Neural progenitor cell (in vitro differentiated cells): Measurements from ENCODE around the gene MYO1B. TPM values are rescaled to one million over a fixed set of nuclear protein-coding genes. Genes with fewer than 3 reads are reported as not detected.

Experiments
- DNase-seq: peaks from one replicate; pipeline ENCODE4 v3.0.0-alpha.2; 2016; ENCODE audit warnings: low spot score
- H2AFZ ChIP-seq: fragments of 200-600 bp; sonication (generic); replicated peaks from 2 replicates; pipeline ENCODE4 v1.6.1; 2016; ENCODE audit warnings: antibody characterized with exemption
- H3F3A ChIP-seq: fragments of 200-600 bp; sonication (generic); 2 replicates; pipeline ENCODE4 v1.6.1; 2016; ENCODE audit warnings: antibody characterized with exemption, low read depth
- H3K27ac ChIP-seq: fragments of 200-600 bp; sonication (generic); 2 replicates; pipeline ENCODE4 v1.5.1; 2016; ENCODE audit warnings: mild to moderate bottlenecking
- H3K27me3 ChIP-seq: fragments of 200-600 bp; sonication (generic); 2 replicates; pipeline ENCODE4 v1.6.1; 2016; ENCODE audit warnings: mild to moderate bottlenecking, moderate library complexity
- H3K36me3 ChIP-seq: fragments of 200-600 bp; sonication (generic); 2 replicates; pipeline ENCODE4 v1.5.1; 2016
- H3K4me1 ChIP-seq: fragments of 200-600 bp; sonication (generic); 2 replicates; pipeline ENCODE4 v1.6.1; 2016; ENCODE audit warnings: mixed run types
- H3K4me2 ChIP-seq: fragments of 200-600 bp; sonication (generic); 2 replicates; pipeline ENCODE4 v1.6.1; 2016
- H3K4me3 ChIP-seq: fragments of 200-600 bp; sonication (generic); 2 replicates; pipeline ENCODE4 v1.5.1; 2016
- H3K79me2 ChIP-seq: fragments of 200-600 bp; sonication (generic); 2 replicates; pipeline ENCODE4 v1.6.1; 2016; ENCODE audit warnings: low read depth
- H3K9ac ChIP-seq: fragments of 200-600 bp; sonication (generic); 2 replicates; pipeline ENCODE4 v1.6.1; 2016
- H3K9me3 ChIP-seq: fragments of 200-600 bp; sonication (generic); 2 replicates; pipeline ENCODE4 v1.5.1; 2016; ENCODE audit warnings: low read depth
- H4K20me1 ChIP-seq: fragments of 200-600 bp; sonication (generic); 2 replicates; pipeline ENCODE4 v1.6.1; 2016; ENCODE audit warnings: low read depth
- H3K27ac Mint-ChIP-seq: 3 replicates; pipeline ENCODE4 v1.8.0; 2021; ENCODE audit warnings: mixed read lengths
- H3K27me3 Mint-ChIP-seq: 2 replicates; pipeline ENCODE4 v1.8.0; 2022; ENCODE audit warnings: low read depth, mild to moderate bottlenecking, inconsistent platforms, moderate library complexity, mixed read lengths; ENCODE audit not compliant: insufficient read depth
- H3K36me3 Mint-ChIP-seq: 3 replicates; pipeline ENCODE4 v1.8.0; 2021; ENCODE audit warnings: mixed read lengths
- H3K4me1 Mint-ChIP-seq: 3 replicates; pipeline ENCODE4 v1.8.0; 2021; ENCODE audit warnings: mixed read lengths
- H3K4me3 Mint-ChIP-seq: 3 replicates; pipeline ENCODE4 v1.8.0; 2021; ENCODE audit warnings: mild to moderate bottlenecking, moderate library complexity, mixed read lengths
- H3K9me3 Mint-ChIP-seq: 3 replicates; pipeline ENCODE4 v1.8.0; 2020; ENCODE audit warnings: mixed read lengths
- CTCF ChIP-seq: fragments of 200-600 bp; sonication (generic); IDR thresholded peaks from 2 replicates; pipeline ENCODE4 v1.5.1; 2017; ENCODE audit warnings: antibody characterized with exemption, mild to moderate bottlenecking
- EZH2 ChIP-seq: fragments of 200-600 bp; sonication (generic); IDR thresholded peaks from 2 replicates; pipeline ENCODE4 v1.6.1; 2017; ENCODE audit warnings: antibody characterized with exemption, mild to moderate bottlenecking, moderate library complexity
- EZH2phosphoT487 ChIP-seq: fragments of 200-600 bp; sonication (generic); IDR thresholded peaks from 2 replicates; pipeline ENCODE4 v1.6.1; 2017; ENCODE audit warnings: antibody characterized with exemption
- total RNA-seq: library from RNA; depleted of rRNA; stranded (reverse); fragments of >200 nt; gene quantifications from 2 replicates; pipeline ENCODE4 v1.2.3, GENCODE V29; 2015; ENCODE audit warnings: low replicate concordance

MYO1B gene
- total RNA-seq, 1 donor from 2014 or later: 88.0 TPM

DNA sequence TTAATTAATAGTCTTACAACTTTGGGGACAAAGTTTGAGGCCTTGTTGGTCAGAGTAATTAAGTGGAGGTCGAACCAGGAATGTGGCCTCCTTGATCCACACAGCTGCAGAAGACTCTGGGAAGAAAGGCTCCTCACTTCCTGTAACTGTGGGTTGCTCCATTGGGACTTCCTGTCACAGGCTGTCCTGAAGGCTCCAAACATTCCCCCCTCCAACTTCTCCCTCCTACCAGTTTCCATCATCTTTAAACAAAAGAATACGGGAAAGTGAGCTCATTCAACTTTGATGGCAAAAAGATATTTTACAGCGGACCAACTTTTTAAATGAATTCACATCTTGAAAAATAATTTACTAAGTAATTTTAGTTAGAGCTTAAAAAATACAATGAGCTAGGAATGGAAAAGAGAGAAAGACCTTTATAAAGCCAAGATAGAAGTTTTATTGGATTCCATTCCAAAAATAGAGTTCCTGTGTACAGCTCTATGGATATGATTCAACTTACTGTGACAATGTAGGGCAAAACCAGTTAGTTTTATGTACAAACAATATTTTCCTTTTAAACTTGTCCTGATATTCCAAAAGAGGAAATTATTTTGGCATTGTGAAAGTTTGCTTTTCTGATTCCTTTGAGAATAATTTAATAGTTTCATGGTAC is 220.7 kb downstream of the MYO1B start:
- H3K79me2 ChIP-seq: no peaks in the 10 kb centered on the region
- no peaks in the 10 kb centered on the region for H3F3A ChIP-seq
- Mint-ChIP-seq H3K4me3 (no peak overlapping the region), H3K27me3 (peaks cover 2% of the 10 kb centered on the region), H3K4me1 (peaks cover 10% of the 10 kb centered on the region), H3K27ac (no peak overlapping the region), H3K9me3 (no peaks in the 10 kb centered on the region), H3K36me3 (peaks cover 2% of the 10 kb centered on the region)
- no peak overlapping the region for H3K27ac ChIP-seq
- H2AFZ ChIP-seq: no peak overlapping the region
- TF ChIP-seq EZH2 (no peak), EZH2phosphoT487 (no peak), CTCF (no peak)
- no peak overlapping the region for H3K9ac ChIP-seq
- H3K4me3 ChIP-seq: no peak overlapping the region
- no peaks in the 10 kb centered on the region for H3K4me1 ChIP-seq
- no peaks in the 10 kb centered on the region for H3K9me3 ChIP-seq
- no peak for DNase-seq
- H3K27me3 ChIP-seq: no peaks in the 10 kb centered on the region
- H4K20me1 ChIP-seq: no peaks in the 10 kb centered on the region
- no peaks in the 10 kb centered on the region for H3K36me3 ChIP-seq
- no peak overlapping the region for H3K4me2 ChIP-seq

DNA sequence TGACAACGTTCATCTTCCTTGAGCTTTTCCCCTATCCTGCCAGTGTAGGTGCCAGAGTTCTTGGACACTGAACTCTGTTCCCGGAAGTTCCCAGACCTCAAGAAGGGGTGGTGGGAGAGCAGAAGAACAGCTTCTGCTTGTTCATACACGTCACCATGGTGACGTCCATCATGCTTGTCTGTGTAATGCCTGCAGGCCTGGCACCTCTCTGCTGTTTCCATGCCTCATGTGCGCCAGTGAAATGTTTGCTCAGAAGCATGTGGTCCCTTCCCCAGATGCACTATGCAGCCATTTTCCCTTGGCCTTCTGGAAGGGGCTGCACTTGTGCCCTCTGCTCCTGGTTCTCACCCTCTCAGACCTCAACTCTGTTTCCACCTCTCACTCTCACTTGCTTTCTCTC is 221.9 kb downstream of the MYO1B start:
- H3K4me2 ChIP-seq: no peak overlapping the region
- no peak overlapping the region for H3K27ac Mint-ChIP-seq
- H2AFZ ChIP-seq: no peak overlapping the region
- H3K4me3 ChIP-seq: no peak overlapping the region
- no peak overlapping the region for H3K9ac ChIP-seq
- DNase-seq: no peak
- H3K4me1 ChIP-seq: no peaks in the 10 kb centered on the region
- no peak overlapping the region for H3K27ac ChIP-seq
- no peaks in the 10 kb centered on the region for H3F3A ChIP-seq
- H3K9me3 ChIP-seq: no peaks in the 10 kb centered on the region
- H3K79me2 ChIP-seq: no peaks in the 10 kb centered on the region
- H4K20me1 ChIP-seq: no peaks in the 10 kb centered on the region
- H3K9me3 Mint-ChIP-seq: no peaks in the 10 kb centered on the region
- no peaks in the 10 kb centered on the region for H3K27me3 ChIP-seq
- no peaks in the 10 kb centered on the region for H3K36me3 Mint-ChIP-seq
- peaks cover 10% of the 10 kb centered on the region for H3K4me1 Mint-ChIP-seq
- H3K36me3 ChIP-seq: no peaks in the 10 kb centered on the region
- H3K27me3 Mint-ChIP-seq: peaks cover 2% of the 10 kb centered on the region
- TF ChIP-seq CTCF (no peak), EZH2phosphoT487 (no peak), EZH2 (no peak)
- no peak overlapping the region for H3K4me3 Mint-ChIP-seq

- Mint-ChIP-seq H3K36me3 (no peaks in the 10 kb centered on the region), H3K27ac (no peak overlapping the region), H3K9me3 (no peaks in the 10 kb centered on the region), H3K4me1 (peaks cover 4% of the 10 kb centered on the region), H3K27me3 (peaks cover 2% of the 10 kb centered on the region), H3K4me3 (no peak overlapping the region)
- Histone ChIP-seq H3K9ac (no peak overlapping the region), H3K79me2 (no peaks in the 10 kb centered on the region), H3K4me3 (no peak overlapping the region), H3F3A (no peaks in the 10 kb centered on the region), H4K20me1 (no peaks in the 10 kb centered on the region), H3K27me3 (no peaks in the 10 kb centered on the region), H2AFZ (no peak overlapping the region), H3K9me3 (no peaks in the 10 kb centered on the region), H3K4me2 (no peak overlapping the region), H3K36me3 (no peaks in the 10 kb centered on the region), H3K27ac (no peak overlapping the region), H3K4me1 (no peaks in the 10 kb centered on the region)
- TF ChIP-seq EZH2phosphoT487 (no peak), EZH2 (no peak), CTCF (no peak)
- no peak for DNase-seq
These were observed 225.1 kb downstream of the MYO1B start for GRCh38 chr2:191470306-191470705.
